LNCaP clone FGC (cell line): ENCODE measurements around the gene UBTD1.

Source experiments
- DNase-seq: peaks from one replicate; pipeline ENCODE4 v3.0.0-alpha.2; 2011; ENCODE audit warnings: low read depth
- H3K4me3 ChIP-seq: 2 replicates; pipeline ENCODE4 v1.5.1; 2011; ENCODE audit warnings: mild to moderate bottlenecking, low read depth, low read length, control low read depth
- TF ChIP-seq, protein P1 (sequence below): IDR thresholded peaks from 2 replicates; pipeline ENCODE4 v1.5.1; 2012; ENCODE audit warnings: mild to moderate bottlenecking; ENCODE audit not compliant: control insufficient read depth, insufficient read depth; ENCODE audit errors: extremely low read depth

UBTD1 gene

DNA sequence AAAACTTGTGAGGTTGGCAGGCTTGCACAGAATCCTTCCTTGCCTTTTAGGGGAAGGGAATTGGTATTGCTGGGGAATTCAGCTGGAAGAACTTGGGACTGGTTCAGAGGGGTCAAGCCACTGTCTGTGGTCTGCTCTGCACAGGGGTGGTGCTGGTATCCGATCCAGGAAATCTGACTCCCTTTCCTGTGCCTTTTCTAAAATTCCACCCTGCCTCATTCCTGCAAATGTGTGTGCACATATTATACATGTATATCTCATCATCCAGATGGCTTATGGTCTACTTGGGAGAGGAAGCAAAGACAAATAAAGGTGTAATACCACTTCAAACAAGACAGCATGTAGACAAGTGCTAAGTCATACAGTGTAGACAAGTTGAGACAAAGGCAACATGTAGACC, 14.3 kb downstream of the UBTD1 start:
- no peak for DNase-seq
- H3K4me3 ChIP-seq, result no peak overlapping the region
- TF ChIP-seq, protein P1, sequence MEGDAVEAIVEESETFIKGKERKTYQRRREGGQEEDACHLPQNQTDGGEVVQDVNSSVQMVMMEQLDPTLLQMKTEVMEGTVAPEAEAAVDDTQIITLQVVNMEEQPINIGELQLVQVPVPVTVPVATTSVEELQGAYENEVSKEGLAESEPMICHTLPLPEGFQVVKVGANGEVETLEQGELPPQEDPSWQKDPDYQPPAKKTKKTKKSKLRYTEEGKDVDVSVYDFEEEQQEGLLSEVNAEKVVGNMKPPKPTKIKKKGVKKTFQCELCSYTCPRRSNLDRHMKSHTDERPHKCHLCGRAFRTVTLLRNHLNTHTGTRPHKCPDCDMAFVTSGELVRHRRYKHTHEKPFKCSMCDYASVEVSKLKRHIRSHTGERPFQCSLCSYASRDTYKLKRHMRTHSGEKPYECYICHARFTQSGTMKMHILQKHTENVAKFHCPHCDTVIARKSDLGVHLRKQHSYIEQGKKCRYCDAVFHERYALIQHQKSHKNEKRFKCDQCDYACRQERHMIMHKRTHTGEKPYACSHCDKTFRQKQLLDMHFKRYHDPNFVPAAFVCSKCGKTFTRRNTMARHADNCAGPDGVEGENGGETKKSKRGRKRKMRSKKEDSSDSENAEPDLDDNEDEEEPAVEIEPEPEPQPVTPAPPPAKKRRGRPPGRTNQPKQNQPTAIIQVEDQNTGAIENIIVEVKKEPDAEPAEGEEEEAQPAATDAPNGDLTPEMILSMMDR, result no peak

DNA sequence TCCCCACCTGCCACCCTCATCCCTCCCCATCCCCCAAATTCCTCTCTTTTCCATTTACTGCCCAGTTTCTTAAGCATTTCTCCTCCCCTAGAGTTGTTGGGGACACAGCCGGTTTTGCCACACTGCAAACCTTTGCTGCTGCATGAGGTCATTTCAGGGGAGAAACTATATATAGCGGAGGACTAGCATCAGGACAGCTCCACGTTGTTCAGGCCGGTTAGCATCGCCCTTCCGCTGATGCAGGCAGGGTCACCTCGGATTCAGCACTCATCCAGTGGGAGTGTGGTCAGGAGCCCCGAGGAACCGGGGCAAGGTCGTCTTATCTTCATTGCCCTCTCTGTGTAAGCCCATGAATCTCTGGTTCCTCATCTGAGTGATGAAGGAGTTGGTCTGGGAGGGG, 15.6 kb downstream of the UBTD1 start:
- TF ChIP-seq, protein P1, result no peak
- no peak overlapping the region for H3K4me3 ChIP-seq
- DNase-seq, result no peak

GRCh38 chr10:97515271-97515978, 16.7 kb downstream of the UBTD1 start:
- TF ChIP-seq, protein P1, result no peak
- peak; percentile 19 for DNase-seq
- no peak overlapping the region for H3K4me3 ChIP-seq

- H3K4me3 ChIP-seq, result no peak overlapping the region
- TF ChIP-seq, protein P1, result no peak
- DNase-seq, result no peak
Observed at GRCh38 chr10:97517096-97517750, 18.5 kb downstream of the UBTD1 start.

GRCh38 chr10:97517778-97518300, 19.1 kb downstream of the UBTD1 start:
- H3K4me3 ChIP-seq, result no peak overlapping the region
- TF ChIP-seq, protein P1, result no peak
- no peak for DNase-seq

DNA sequence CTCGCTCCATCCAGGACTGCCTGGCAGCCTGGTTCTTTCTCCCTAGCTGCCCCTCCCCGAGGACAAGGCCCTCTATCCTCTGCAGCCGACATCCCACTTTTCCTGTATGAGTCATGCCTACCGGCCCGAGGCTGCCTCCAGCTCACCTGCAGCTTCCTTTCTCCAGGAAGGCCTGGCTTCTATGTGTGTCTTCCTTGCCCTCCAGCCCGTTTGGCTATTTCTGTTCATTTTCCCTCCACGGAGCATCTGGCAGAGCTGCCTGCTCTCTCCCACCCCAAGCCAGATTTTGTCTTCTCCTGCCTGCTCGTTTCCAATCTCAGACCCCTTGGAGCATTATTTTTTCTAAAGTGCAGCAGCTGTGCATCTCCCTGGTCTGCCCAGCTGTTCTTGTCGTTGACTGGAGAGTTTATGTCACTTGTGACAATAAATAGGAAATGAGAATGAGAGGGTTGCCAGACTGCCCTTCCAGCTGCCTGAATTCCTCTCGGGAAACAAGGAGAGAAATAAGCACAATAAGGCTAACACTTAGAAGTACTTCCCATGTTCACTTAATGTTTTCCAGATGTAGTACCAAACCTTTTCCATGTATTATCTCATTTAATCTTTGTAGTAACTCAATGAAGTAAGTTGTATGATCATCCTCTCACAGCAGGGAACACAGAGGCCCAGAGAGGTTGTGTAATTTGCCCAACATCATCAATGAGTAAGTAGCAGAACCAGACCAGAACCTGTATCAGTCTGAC, 19.7 kb downstream of the UBTD1 start:
- TF ChIP-seq, protein P1, result no peak
- no peak overlapping the region for H3K4me3 ChIP-seq
- DNase-seq, result no peak
